Cardiac muscle cell (in vitro differentiated cells and primary cell): ENCODE measurements around the gene BCL2L1. TPM values are rescaled to one million over a fixed set of nuclear protein-coding genes. Genes with fewer than 3 reads are reported as not detected.

ENCODE experiments used
- DNase-seq, 2 donors: peaks; one replicate each; pipeline versions ENCODE4 v3.0.0 to v3.0.0-alpha.2; 2010 to 2017; ENCODE audit warnings: low read depth in 1 of 2, low spot score in 1 of 2
- H3K27ac ChIP-seq: fragments of 200-600 bp; sonication (generic); 2 replicates; pipeline ENCODE4 v1.5.1; 2016
- H3K27me3 ChIP-seq: fragments of 200-600 bp; sonication (generic); 2 replicates; pipeline ENCODE4 v1.6.0; 2016; ENCODE audit warnings: control low read depth
- H3K36me3 ChIP-seq: fragments of 200-600 bp; sonication (generic); 2 replicates; pipeline ENCODE4 v1.5.1; 2016; ENCODE audit warnings: control low read depth
- H3K4me1 ChIP-seq: fragments of 200-600 bp; sonication (generic); 2 replicates; pipeline ENCODE4 v1.8.1; 2017; ENCODE audit warnings: low read depth, mild to moderate bottlenecking, mixed run types
- H3K4me3 ChIP-seq: fragments of 200-600 bp; sonication (generic); 2 replicates; pipeline ENCODE4 v1.5.1; 2016; ENCODE audit warnings: mild to moderate bottlenecking
- H3K9me3 ChIP-seq: fragments of 200-600 bp; sonication (generic); 2 replicates; pipeline ENCODE4 v1.5.1; 2017; ENCODE audit warnings: low read depth, mild to moderate bottlenecking, control low read depth
- polyA plus RNA-seq: library from polyadenylated mRNA; unstranded; fragments of >200 nt; fragmentation: Nextera tagmentation; extraction: Ambion mirVana; gene quantifications from 2 replicates; pipeline ENCODE4 v1.2.1, GENCODE V29; 2016
- total RNA-seq: library from RNA; depleted of rRNA; stranded (reverse); fragments of >200 nt; gene quantifications from 2 replicates; pipeline ENCODE4 v1.2.3, GENCODE V29; 2016
- TF ChIP-seq, protein P1 (sequence below): IDR thresholded peaks from 2 replicates; pipeline ENCODE4 v1.5.1; 2012; ENCODE audit warnings: low read depth, mild to moderate bottlenecking, low read length

The BCL2L1 gene
- total and polyA plus RNA-seq, 2 experiments from 2014 or later, result 40.5 to 74.6 TPM

DNA sequence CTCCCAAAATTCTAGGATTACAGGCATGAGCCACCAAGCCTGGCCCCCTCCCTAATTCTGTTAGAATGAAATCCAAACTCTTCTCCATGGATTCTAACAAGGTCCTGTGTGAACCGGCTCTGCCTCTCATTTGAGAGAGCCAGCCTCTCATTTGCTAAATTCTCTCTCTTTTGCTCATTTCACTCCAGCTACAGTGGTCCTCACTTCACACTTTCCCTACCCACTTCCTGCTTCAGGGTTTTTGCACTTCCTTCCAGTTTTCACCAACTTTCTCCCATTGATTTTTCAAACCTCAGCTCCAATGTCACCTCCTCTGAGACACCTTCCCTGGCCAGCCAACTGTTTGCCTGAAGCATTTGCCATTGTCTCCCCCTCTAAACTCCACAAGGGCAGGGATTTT lies 79.8 kb downstream of the BCL2L1 start:
- Histone ChIP-seq H3K4me1 (no peaks in the 10 kb centered on the region), H3K27me3 (no peaks in the 10 kb centered on the region), H3K4me3 (no peak overlapping the region), H3K36me3 (no peaks in the 10 kb centered on the region), H3K9me3 (no peaks in the 10 kb centered on the region), H3K27ac (no peak overlapping the region)
- TF ChIP-seq, protein P1, sequence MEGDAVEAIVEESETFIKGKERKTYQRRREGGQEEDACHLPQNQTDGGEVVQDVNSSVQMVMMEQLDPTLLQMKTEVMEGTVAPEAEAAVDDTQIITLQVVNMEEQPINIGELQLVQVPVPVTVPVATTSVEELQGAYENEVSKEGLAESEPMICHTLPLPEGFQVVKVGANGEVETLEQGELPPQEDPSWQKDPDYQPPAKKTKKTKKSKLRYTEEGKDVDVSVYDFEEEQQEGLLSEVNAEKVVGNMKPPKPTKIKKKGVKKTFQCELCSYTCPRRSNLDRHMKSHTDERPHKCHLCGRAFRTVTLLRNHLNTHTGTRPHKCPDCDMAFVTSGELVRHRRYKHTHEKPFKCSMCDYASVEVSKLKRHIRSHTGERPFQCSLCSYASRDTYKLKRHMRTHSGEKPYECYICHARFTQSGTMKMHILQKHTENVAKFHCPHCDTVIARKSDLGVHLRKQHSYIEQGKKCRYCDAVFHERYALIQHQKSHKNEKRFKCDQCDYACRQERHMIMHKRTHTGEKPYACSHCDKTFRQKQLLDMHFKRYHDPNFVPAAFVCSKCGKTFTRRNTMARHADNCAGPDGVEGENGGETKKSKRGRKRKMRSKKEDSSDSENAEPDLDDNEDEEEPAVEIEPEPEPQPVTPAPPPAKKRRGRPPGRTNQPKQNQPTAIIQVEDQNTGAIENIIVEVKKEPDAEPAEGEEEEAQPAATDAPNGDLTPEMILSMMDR, result no peak
- DNase-seq, result no peak

DNA sequence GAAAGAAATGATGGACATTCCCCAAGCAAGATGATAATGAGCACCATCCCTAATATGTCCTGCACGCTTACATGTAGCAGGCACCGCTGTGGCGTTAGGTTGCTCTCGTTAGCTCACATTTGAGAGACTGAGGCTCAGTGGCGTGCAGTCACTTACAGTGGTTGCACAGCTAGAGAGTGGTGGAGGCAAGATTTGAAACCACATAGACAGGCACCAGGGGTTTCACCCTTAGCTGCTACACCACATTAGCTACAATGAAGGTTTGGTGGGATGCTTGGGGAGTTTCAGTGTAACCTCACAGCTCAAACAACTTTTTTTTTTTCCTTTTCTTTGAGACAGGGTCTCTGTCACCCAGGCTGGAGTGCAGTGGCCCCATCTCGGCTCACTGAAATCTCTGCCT lies 81.3 kb downstream of the BCL2L1 start:
- H3K4me3 ChIP-seq, result no peak overlapping the region
- H3K9me3 ChIP-seq, result no peaks in the 10 kb centered on the region
- TF ChIP-seq, protein P1, result no peak
- no peaks in the 10 kb centered on the region for H3K36me3 ChIP-seq
- H3K27ac ChIP-seq, result no peak overlapping the region
- H3K27me3 ChIP-seq, result no peaks in the 10 kb centered on the region
- no peak for DNase-seq
- H3K4me1 ChIP-seq, result no peaks in the 10 kb centered on the region

DNA sequence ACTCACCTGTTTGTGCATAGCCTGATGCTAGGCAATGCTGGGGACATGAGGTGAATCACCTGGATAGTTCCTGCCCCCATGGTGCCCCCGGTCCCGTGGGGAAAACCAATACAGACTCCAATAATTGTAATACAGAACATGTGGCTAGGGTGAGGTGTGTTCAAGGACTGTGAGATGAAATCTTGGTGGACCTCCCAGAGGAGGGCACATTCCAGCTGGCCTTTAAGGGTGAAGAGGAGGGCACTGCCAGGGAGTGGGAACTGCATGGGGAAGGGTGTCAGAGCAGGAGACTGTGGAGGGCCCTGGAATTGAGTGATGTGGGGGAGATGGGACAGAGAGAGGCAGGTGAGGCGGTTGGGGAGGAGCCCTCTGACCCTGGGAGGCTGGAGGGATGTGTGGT lies 82.4 kb downstream of the BCL2L1 start:
- TF ChIP-seq, protein P1, result no peak
- no peak overlapping the region for H3K27ac ChIP-seq

DNA sequence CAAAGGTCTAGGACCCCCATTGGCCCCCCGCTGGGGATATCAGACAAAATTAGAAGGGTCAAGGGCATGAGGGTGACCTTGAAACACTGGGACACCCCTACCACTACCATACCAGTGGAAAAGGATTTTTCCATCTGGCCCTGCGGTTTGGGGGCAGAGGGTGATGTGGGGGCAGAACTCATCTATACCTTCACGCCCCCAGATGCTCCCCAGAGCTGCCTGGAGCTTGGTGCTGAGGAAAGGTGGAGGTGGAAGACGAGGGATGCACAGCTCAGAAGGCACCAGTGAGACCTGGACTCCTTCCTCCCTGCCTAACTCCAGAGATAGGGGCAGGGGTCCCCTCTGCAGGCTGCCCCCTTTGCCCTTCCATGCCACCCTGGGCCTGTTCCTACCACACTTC lies 83.9 kb downstream of the BCL2L1 start:
- no peaks in the 10 kb centered on the region for H3K4me1 ChIP-seq
- no peaks in the 10 kb centered on the region for H3K36me3 ChIP-seq
- no peaks in the 10 kb centered on the region for H3K9me3 ChIP-seq
- DNase-seq, result no peak
- H3K4me3 ChIP-seq, result no peak overlapping the region
- no peak overlapping the region for H3K27ac ChIP-seq
- TF ChIP-seq, protein P1, result no peak
- no peaks in the 10 kb centered on the region for H3K27me3 ChIP-seq

More for the DNA sequence above, 82.4 kb downstream of the BCL2L1 start:
- no peak for DNase-seq
- no peaks in the 10 kb centered on the region for H3K9me3 ChIP-seq
- no peak overlapping the region for H3K4me3 ChIP-seq
- H3K27me3 ChIP-seq, result no peaks in the 10 kb centered on the region
- no peaks in the 10 kb centered on the region for H3K4me1 ChIP-seq
- no peaks in the 10 kb centered on the region for H3K36me3 ChIP-seq

DNA sequence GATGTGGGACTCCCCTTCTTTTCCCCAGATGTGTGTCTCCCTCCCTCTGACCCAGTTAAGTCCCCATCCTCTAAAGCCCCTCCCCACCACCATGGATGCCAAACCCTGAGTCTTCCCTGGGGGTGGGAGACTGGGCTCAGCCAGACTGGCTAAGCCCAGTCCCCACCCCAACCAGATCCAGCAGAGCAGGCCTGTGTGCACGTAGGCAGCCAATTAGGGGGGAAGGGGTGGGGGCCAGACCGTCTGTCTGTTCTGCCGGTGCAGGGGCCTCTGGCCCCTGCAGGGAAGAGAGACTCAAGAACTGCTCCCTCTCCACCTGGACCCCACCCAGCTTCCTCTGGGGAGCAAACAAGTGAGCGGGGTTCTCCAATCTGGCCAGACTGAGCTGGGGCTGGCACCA lies 84.4 kb downstream of the BCL2L1 start:
- H3K4me3 ChIP-seq, result no peak overlapping the region
- H3K27me3 ChIP-seq, result no peaks in the 10 kb centered on the region
- H3K27ac ChIP-seq, result no peak overlapping the region
- no peak for DNase-seq
- H3K9me3 ChIP-seq, result no peaks in the 10 kb centered on the region
- H3K4me1 ChIP-seq, result no peaks in the 10 kb centered on the region
- H3K36me3 ChIP-seq, result no peaks in the 10 kb centered on the region
- TF ChIP-seq, protein P1, result no peak

DNA sequence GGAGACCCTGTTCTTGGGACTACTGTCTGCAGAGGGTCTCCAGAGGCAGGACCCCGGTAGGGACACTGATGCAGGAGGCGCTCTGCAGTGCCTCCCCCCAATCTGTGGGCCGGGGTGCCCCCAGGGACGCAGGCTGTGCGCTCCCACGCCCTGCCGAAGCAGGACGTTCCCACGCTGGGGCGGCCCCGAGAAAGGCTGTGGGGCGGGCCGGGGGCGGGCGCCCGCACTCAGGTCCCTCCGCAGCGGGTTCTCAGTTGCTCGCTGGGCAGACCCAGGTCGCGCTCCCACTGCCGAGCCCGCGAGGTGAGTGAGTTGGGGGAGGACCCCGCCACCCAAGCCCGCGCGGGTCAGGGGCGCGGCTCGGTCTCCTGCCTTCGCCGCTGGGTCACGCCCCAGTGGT lies 85.0 kb downstream of the BCL2L1 start, which contains the start of gene COX4I2:
Gene COX4I2 (plus strand): TSS at position 253 of the 400 bp plus-strand sequence. CDS start 1,106 bp downstream, outside the sequence.
- Histone ChIP-seq H3K4me1 (no peaks in the 10 kb centered on the region), H3K9me3 (no peaks in the 10 kb centered on the region), H3K27ac (no peak within 1 kb of the TSS), H3K36me3 (no peaks in the 10 kb centered on the region), H3K27me3 (no peaks in the 10 kb centered on the region), H3K4me3 (no peak within 1 kb of the TSS)
- TF ChIP-seq, protein P1, result no peak
- no peak for DNase-seq
